Neural progenitor cell (in vitro differentiated cells): ENCODE results near the gene MOSMO.

Source experiments
- CTCF ChIP-seq: fragments of 200-600 bp; sonication (generic); IDR thresholded peaks from 2 replicates; pipeline ENCODE4 v1.5.1; 2017; ENCODE audit warnings: antibody characterized with exemption, mild to moderate bottlenecking
- EZH2phosphoT487 ChIP-seq: fragments of 200-600 bp; sonication (generic); IDR thresholded peaks from 2 replicates; pipeline ENCODE4 v1.6.1; 2017; ENCODE audit warnings: antibody characterized with exemption

DNA sequence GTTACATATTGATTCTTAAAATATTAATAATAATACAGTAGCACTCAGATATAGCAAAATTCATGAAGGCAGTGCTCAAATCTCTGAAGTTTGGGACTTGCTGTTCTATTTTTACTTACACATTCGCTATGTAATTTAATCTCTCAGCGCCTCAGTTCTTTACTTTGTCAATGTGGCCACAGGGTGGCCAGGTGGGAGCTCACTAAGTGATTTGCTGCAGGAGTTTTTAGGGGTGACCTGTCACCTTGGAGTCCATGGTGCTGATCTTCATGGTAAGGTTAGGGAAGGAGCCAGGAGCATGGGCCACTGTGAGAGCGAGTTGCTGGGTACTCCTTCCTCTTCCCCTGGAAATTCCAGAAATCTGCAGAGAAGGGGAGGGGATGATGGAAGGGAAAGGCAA is 112.5 kb downstream of the MOSMO start:
- TF ChIP-seq CTCF (no peak), EZH2phosphoT487 (no peak)
